PFSK-1 (cell line): ENCODE data around the gene TTC28.

Experiments used
- FOXP2 ChIP-seq: optimal IDR thresholded peaks from 2 replicates; pipeline ENCODE3; 2011; ENCODE audit warnings: borderline replicate concordance, control low read depth, inconsistent platforms; ENCODE audit not compliant: insufficient read depth; ENCODE audit errors: extremely low read length, extremely low read depth
- POLR2AphosphoS5 ChIP-seq: IDR thresholded peaks from 2 replicates; pipeline ENCODE4 v1.6.1; 2012; ENCODE audit warnings: low read depth, mild to moderate bottlenecking, control low read depth, low read length, moderate library complexity
- REST ChIP-seq, 2 experiments: IDR thresholded peaks; 2 replicates each; pipeline versions ENCODE4 v1.6.1 to v1.8.0; 2011 to 2012; ENCODE audit warnings: low read depth in 2 of 2, low read length in 2 of 2, control low read depth in 1 of 2, inconsistent platforms in 1 of 2, mild to moderate bottlenecking in 1 of 2, moderate library complexity in 1 of 2; ENCODE audit not compliant: insufficient read depth in 1 of 2
- SIN3A ChIP-seq: IDR thresholded peaks from 2 replicates; pipeline ENCODE4 v1.6.1; 2012; ENCODE audit warnings: mild to moderate bottlenecking, low read length, moderate library complexity, borderline replicate concordance; ENCODE audit not compliant: insufficient read depth
- TAF1 ChIP-seq: IDR thresholded peaks from 2 replicates; pipeline ENCODE4 v1.6.1; 2012; ENCODE audit warnings: low read length, control low read depth, borderline replicate concordance; ENCODE audit not compliant: insufficient read depth

TTC28 gene

GRCh38 chr22:28670161-28670560 is 9.5 kb downstream of the TTC28 start:
- TF ChIP-seq FOXP2 (no peak), TAF1 (no peak), REST (IDR thresholded peaks at IDR 0.05; ENCODE audit: insufficient read depth in 1 of 2, low read depth in 2 of 2, low read length in 2 of 2) (no peak), SIN3A (no peak), POLR2AphosphoS5 (no peak)

GRCh38 chr22:28669387-28669786 is 10.3 kb downstream of the TTC28 start:
- no peak for TF ChIP-seq SIN3A

- TF ChIP-seq REST (IDR thresholded peaks at IDR 0.05; ENCODE audit: insufficient read depth in 1 of 2, low read depth in 2 of 2, low read length in 2 of 2) = no peak
- TF ChIP-seq POLR2AphosphoS5 = no peak
- TF ChIP-seq TAF1 = no peak
- TF ChIP-seq SIN3A = no peak
- TF ChIP-seq FOXP2 = no peak
Measured at GRCh38 chr22:28658448-28658847, 21.2 kb downstream of the TTC28 start.

GRCh38 chr22:28656181-28656580 is 23.5 kb downstream of the TTC28 start:
- TF ChIP-seq FOXP2 (no peak), TAF1 (no peak), POLR2AphosphoS5 (no peak), REST (IDR thresholded peaks at IDR 0.05; ENCODE audit: insufficient read depth in 1 of 2, low read depth in 2 of 2, low read length in 2 of 2) (no peak), SIN3A (no peak)

- TF ChIP-seq REST (IDR thresholded peaks at IDR 0.05; ENCODE audit: insufficient read depth in 1 of 2, low read depth in 2 of 2, low read length in 2 of 2) = no peak
- TF ChIP-seq FOXP2 = no peak
- TF ChIP-seq SIN3A = no peak
- no peak for TF ChIP-seq POLR2AphosphoS5
- TF ChIP-seq TAF1 = no peak
Measured at GRCh38 chr22:28650463-28650862, 29.2 kb downstream of the TTC28 start.
